ENCODE results near the gene FOLR2.
"Not testable (repeated sequence)": the region's sequence is repeated elsewhere in the genome, so short reads cannot be mapped to it uniquely, and the experiment has no call there.

The FOLR2 gene

DNA sequence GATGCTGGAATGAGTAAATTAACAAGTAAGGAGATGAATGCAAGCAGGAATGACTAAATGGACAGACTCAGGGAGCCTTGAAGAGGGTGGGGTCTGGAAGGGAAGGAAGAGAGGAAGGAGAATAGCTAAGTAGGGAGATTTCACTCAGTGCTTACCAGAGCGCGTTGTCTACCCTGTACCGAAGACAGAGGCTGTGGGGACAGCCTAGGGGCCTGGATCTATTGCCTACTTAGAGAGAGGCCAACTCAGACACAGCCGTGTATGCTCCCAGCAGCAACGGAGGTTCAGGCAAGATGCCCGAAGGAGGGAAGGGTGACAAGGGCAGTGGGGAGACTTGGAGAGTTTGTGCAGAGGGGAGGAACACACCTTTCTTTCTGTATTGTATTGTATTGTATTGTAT lies at the start of gene FOLR2:
TSS of gene FOLR2 (plus strand) at position 157 of the 400 bp plus-strand sequence. CDS start 1,791 bp downstream, outside the sequence.
- DNase-seq (ENCODE audit: low spot score), result no peak

GRCh38 chr11:72169046-72169555 lies 47.5 kb upstream of the FOLR2 start:
- DNase-seq (ENCODE audit: low spot score), result not testable (repeated sequence)

DNA sequence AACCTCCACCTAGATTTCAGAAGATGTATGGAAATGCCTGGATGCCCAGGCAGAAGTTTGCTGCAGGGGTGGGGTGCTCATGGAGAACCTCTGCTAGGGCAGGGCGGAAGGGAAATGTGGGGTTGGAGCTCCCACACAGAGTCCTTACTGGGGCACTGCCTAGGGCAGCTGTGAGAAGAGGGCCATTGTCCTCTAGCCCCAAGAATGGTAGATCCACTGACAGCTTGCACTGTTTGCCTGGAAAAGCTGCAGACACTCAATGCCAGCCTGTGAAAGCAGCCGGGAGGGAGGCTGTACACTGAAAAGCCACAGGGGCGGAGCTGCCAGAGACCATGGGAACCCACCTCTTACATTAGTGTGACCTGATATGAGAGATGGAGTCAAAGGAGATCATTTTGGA lies 46.8 kb upstream of the FOLR2 start:
- not testable (repeated sequence) for DNase-seq (ENCODE audit: low spot score)

DNA sequence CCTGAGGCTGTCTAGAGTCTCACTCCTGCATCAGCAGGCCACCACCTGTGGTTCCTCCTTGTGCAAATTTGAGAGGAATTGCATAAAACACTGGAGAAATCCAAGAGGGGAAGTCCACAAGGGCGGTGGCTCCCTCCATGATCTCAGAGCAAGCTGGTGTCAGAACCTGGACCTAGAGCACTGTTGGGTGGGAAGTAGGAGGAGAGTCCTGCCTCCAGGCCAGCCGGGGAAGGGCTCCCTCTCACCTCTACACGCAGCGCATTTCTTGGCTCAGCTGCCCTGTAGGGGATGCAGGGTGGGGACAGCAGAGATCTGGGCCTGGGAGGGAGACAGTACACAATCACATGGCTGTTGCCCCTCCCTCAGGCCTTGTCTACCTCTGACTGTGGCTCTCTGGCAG lies 44.6 kb upstream of the FOLR2 start:
- DNase-seq (ENCODE audit: low spot score), result not testable (repeated sequence)

GRCh38 chr11:72173291-72173690 lies 43.3 kb upstream of the FOLR2 start:
- no peak for DNase-seq (ENCODE audit: low spot score)

DNA sequence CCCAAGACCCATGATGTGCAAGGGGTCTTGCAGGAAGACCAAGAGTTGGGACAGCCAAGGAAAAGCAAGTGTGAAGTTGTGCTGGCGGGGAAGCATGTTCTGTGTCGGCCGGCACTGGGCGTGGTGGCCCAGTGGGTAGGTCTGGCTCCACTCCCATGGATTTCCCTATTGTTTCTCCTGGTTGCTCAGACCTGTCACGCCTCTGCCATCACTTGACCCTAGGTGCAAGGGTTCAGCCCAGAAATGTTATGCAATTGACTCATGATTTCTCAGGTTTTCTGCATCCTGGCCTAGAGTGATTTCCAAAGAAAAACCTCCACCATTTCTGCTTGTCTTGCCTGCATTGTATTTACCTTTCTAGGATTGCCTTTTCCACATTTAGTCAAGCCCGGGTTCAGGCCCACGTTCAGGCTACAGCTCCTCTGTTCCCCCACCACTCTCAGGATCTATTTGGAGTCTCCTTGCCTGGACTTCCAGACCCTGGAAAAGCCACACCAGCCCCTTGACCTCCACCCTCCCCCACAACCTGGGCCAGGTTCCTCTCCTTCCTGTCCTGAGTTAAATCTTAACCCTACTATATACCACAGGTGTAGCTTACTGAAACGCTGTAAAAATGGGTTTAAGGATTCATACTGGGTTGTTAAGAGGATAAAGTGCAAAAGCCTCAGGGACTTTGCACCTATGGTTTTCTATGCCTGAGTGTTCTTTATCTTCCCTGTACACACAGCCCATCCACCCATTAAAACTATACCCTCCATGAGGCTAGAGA lies 42.1 kb upstream of the FOLR2 start:
- DNase-seq (ENCODE audit: low spot score), result no peak

DNA sequence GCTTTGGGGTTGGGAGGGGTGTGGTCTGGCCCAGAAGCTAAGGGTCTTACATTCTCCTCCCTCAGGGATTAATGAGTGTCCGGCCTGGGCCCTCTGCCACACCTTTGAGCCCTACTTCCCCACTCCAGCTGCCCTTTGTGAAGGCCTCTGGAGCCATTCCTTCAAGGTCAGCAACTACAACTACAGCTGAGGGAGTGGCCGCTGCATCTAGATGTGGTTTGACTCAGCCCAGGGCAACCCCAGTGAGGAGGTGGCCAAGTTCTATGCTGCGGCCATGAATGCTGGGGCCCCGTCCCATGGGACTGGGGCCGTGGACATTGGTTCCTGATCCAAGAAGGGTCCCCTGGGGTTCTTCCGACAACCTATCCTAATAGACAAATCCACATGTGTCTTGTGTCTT lies 38.9 kb upstream of the FOLR2 start:
- no peak for DNase-seq (ENCODE audit: low spot score)

DNA sequence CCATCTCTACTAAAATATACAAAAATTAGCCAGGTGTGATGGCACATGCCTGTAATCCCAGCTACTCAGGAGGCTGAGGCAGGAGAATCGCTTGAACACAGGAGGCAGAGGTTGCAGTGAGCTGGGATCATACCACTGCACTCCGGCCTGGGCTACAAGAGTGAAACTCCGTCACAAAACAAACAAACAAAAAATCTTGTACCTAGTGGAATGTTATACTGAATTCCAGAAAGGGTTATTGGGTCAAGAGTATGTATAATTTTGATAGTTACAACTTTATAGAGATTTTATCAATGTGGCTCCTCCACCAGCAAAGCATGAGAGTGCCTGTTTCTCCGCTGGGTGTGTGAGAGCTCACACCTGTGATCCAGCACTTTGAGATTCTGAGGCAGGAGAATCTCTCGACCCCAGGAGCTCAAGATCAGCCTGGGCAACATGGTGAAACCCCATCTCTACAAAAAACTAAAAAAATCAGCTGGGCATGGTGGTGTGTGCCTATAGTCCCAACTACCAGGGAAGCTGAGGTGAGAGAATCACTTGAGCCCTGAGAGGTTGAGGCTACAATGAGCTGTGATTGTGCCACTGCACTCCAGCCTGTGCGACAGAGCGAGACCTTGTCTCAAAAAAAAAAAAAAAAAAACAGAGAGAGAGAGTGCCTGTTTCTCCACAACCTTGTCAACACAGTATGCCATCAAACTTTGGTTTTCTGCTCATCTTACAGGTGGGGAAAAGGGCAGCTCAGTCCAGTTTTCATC lies 37.4 kb upstream of the FOLR2 start:
- no peak for DNase-seq (ENCODE audit: low spot score)

- DNase-seq (ENCODE audit: low spot score), result no peak
Measured at GRCh38 chr11:72179804-72180396, 36.7 kb upstream of the FOLR2 start.

GRCh38 chr11:72180892-72181552 lies 35.6 kb upstream of the FOLR2 start:
- DNase-seq (ENCODE audit: low spot score), result not testable (repeated sequence)

- DNase-seq (ENCODE audit: low spot score), result peak; percentile 20
Measured at GRCh38 chr11:72181553-72181958, 35.0 kb upstream of the FOLR2 start.

DNA sequence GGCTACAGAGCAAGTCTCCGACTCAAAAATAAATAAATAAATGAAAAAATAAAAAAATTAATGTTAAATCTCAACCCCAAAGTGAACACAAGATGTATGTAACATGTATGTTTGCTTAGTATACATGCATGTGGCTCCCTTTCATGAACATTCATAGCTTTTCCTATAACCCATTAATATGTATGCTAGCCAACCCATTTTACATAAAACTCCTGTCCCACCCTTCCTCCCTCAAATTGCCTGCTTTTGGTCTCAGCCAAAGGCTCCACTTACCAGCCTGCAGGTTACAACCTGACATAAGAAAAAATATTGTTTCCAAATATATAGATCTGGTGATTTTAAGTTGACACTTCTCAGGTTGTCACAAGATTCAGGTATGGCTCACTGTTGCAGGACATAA lies 28.3 kb upstream of the FOLR2 start:
- DNase-seq (ENCODE audit: low spot score), result no peak

- DNase-seq (ENCODE audit: low spot score), result no peak
Measured at GRCh38 chr11:72189455-72190250, 26.9 kb upstream of the FOLR2 start.

- DNase-seq (ENCODE audit: low spot score), result no peak
Measured at GRCh38 chr11:72190631-72191071, 25.9 kb upstream of the FOLR2 start.

DNA sequence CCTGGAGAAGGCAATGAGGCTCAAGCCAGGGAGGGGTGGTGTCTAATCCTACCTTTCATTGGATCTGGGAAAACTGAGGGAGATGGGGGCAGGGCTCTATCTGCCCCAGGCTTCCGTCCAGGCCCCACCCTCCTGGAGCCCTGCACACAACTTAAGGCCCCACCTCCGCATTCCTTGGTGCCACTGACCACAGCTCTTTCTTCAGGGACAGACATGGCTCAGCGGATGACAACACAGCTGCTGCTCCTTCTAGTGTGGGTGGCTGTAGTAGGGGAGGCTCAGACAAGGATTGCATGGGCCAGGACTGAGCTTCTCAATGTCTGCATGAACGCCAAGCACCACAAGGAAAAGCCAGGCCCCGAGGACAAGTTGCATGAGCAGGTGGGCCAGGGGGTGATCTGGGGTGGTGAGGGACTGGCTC lies 24.6 kb upstream of the FOLR2 start, which contains the start of gene FOLR1:
TSS of gene FOLR1 (plus strand) at position 180 of the 421 bp plus-strand sequence. CDS start at position 214, 34 bp downstream.
- no peak for DNase-seq (ENCODE audit: low spot score)

DNA sequence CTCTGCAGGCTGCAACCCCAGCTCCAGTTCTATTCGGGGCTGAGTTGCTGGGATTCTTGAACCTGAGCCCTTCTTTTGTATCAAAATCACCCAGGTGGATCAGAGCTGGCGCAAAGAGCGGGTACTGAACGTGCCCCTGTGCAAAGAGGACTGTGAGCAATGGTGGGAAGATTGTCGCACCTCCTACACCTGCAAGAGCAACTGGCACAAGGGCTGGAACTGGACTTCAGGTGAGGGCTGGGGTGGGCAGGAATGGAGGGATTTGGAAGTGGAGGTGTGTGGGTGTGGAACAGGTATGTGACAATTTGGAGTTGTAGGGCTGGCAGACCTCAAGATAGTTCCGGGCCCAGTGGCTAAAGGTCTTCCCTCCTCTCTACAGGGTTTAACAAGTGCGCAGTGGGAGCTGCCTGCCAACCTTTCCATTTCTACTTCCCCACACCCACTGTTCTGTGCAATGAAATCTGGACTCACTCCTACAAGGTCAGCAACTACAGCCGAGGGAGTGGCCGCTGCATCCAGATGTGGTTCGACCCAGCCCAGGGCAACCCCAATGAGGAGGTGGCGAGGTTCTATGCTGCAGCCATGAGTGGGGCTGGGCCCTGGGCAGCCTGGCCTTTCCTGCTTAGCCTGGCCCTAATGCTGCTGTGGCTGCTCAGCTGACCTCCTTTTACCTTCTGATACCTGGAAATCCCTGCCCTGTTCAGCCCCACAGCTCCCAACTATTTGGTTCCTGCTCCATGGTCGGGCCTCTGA lies 20.9 kb upstream of the FOLR2 start:
- DNase-seq (ENCODE audit: low spot score), result no peak

DNA sequence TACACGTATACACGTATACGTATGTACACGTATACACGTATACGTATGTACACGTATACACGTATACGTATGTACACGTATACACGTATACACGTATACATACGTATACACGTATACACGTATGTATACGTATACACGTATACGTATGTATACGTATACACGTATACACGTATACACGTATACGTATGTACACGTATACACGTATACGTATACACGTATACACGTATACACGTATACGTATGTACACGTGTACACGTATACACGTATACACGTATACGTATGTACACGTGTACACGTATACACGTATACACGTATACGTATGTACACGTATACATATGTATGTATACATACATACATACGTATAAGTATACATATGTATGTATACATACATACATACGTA lies 15.1 kb upstream of the FOLR2 start:
- not testable (repeated sequence) for DNase-seq (ENCODE audit: low spot score)

DNA sequence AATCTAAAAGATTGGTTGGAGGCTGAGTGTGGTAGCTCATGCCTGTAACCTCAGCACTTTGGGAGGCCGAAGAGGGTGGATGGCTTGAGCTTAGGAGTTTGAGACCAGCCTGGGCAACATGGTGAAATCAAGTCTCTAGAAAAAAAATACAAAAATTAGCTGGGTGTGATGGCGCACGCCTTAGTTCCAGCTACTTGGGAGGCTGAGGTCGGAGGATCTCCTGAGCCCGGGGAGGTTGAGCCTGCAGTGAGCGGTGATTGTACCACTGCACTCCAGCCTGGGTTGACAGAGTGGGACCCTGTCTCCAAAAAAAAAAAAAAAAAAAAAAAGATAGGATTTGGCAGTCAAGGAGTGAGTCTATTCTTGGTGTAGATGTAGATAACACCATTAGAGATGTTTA lies 14.0 kb upstream of the FOLR2 start:
- no peak for DNase-seq (ENCODE audit: low spot score)

GRCh38 chr11:72203163-72203562 lies 13.4 kb upstream of the FOLR2 start:
- no peak for DNase-seq (ENCODE audit: low spot score)

- no peak for DNase-seq (ENCODE audit: low spot score)
Measured at GRCh38 chr11:72204886-72205285, 11.7 kb upstream of the FOLR2 start.

All from HuH-7 (cell line).